Suprapubic skin (tissue), 4 donors: ENCODE data around the gene RELA.

Experiments
- EP300 ChIP-seq: sonication (generic); formaldehyde crosslinking; IDR thresholded peaks from one replicate; pipeline ENCODE4 v1.6.1; 2017; ENCODE audit warnings: antibody characterized with exemption
- POLR2A ChIP-seq, 2 donors: fragments of 450-650 bp; IDR thresholded peaks; one replicate each; pipeline ENCODE4 v1.6.1; 2017; ENCODE audit warnings: antibody characterized with exemption in 2 of 2, mild to moderate bottlenecking in 2 of 2, moderate library complexity in 2 of 2
- POLR2AphosphoS5 ChIP-seq, 3 donors: sonication (generic); formaldehyde crosslinking; IDR thresholded peaks; one replicate each; pipeline ENCODE4 v1.6.1; 2017; ENCODE audit warnings: antibody characterized with exemption in 3 of 3
- TF ChIP-seq, protein P1 (sequence below), 2 donors: fragments of 200-600 bp in 1 of 2; fragments of 450-650 bp in 1 of 2; sonication (generic) in 1 of 2; IDR thresholded peaks; one replicate each; pipeline ENCODE4 v1.5.1; 2016 to 2019; ENCODE audit warnings: antibody characterized with exemption in 2 of 2, mild to moderate bottlenecking in 1 of 2, moderate library complexity in 1 of 2

DNA sequence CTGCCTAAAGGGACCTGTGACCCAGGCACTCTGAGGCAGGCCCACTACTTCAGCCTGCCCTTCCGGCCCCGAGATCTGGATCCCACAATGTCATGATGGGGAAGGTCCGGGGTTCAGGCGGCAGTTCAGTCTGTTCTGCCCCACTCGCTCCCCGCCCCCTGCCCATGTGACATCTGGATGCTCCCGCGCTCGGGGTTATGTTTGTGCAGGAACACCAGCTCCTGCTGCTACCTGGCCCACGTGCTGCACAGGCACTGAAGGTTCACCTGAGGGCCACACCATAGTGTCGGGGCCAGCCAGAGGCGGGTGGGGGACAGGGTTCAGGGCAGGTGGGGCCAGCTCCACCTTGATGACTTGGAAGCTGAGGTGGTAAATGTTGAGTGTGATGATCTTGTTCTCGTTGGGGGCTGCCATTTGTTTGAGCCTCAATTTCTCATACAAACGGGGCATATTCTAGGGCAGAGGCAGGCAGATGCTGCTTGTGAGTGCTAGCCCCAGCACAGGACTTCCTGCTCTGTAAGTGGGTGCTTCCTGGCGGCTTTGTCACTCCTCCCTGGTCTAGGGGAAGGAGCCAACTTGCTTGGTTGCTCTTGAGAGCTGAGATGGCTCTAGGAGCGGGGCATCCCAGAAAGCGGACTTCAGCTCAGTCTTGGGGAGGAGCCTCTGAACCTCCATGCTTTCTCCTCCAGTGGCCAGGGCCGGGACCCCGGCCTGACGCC is 29.2 kb downstream of the RELA start:
- TF ChIP-seq, protein P1, sequence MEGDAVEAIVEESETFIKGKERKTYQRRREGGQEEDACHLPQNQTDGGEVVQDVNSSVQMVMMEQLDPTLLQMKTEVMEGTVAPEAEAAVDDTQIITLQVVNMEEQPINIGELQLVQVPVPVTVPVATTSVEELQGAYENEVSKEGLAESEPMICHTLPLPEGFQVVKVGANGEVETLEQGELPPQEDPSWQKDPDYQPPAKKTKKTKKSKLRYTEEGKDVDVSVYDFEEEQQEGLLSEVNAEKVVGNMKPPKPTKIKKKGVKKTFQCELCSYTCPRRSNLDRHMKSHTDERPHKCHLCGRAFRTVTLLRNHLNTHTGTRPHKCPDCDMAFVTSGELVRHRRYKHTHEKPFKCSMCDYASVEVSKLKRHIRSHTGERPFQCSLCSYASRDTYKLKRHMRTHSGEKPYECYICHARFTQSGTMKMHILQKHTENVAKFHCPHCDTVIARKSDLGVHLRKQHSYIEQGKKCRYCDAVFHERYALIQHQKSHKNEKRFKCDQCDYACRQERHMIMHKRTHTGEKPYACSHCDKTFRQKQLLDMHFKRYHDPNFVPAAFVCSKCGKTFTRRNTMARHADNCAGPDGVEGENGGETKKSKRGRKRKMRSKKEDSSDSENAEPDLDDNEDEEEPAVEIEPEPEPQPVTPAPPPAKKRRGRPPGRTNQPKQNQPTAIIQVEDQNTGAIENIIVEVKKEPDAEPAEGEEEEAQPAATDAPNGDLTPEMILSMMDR (IDR thresholded peaks at IDR 0.05), result no peak
- TF ChIP-seq EP300 (no peak), POLR2AphosphoS5 (IDR thresholded peaks at IDR 0.05) (no peak), POLR2A (IDR thresholded peaks at IDR 0.05) (no peak)
